ENCODE results near the gene GALNT4.

DNA sequence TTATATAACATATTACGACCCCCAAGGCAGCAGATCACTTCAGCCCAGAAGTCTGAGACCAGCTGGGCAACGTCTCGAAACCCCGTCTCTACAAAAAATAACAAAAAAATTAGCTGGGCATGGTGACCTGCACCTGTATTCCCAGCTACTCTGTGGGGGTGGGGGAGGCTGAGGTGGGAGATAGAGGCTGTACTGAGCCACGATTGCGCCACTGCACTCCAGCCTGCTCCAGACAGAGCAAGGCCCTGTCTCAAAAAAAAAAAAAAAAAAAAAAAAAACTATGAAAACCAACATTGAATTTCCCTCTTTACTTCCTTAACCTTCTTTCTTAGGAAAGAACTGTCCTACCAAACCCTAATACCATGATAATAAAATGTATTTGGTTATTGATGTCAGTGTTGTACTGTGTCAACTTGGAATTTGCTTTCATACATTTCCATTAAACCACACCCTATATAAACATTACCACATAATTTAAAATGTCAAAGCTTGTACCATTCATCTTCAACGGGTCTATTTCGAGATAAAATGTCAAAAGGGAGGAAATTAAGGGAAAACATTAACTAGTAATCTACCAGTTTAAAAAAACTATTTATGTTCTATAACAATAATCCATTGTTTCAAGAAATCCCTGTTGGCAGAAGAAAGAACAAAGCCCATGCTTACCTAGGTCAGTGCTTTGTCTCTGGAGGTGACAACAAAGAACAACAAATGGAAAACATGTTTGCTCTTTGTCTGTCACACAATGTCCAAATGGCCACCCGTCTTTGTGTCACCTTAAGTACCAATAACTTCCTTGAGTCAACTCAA, 17.4 kb downstream of the GALNT4 start:
- TF ChIP-seq, protein P1, sequence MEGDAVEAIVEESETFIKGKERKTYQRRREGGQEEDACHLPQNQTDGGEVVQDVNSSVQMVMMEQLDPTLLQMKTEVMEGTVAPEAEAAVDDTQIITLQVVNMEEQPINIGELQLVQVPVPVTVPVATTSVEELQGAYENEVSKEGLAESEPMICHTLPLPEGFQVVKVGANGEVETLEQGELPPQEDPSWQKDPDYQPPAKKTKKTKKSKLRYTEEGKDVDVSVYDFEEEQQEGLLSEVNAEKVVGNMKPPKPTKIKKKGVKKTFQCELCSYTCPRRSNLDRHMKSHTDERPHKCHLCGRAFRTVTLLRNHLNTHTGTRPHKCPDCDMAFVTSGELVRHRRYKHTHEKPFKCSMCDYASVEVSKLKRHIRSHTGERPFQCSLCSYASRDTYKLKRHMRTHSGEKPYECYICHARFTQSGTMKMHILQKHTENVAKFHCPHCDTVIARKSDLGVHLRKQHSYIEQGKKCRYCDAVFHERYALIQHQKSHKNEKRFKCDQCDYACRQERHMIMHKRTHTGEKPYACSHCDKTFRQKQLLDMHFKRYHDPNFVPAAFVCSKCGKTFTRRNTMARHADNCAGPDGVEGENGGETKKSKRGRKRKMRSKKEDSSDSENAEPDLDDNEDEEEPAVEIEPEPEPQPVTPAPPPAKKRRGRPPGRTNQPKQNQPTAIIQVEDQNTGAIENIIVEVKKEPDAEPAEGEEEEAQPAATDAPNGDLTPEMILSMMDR (IDR thresholded peaks at IDR 0.05) = no peak
- no peak for TF ChIP-seq POLR2A (IDR thresholded peaks at IDR 0.05)

Measured in breast epithelium (tissue), 3 donors.